K562 (cell line): Measurements from ENCODE around the gene CELF4. TPM values are rescaled to one million over a fixed set of nuclear protein-coding genes. Genes with fewer than 3 reads are reported as not detected.

Experiments used
- ATAC-seq: fragments of 200-7000 bp; cut with Tn5 transposase; 3 replicates; pipeline ENCODE4 v1.9.1; 2020; ENCODE audit warnings: moderate library complexity
- BruUV-seq: library from RNA; stranded (reverse); fragments of 400-500 nt; replicated peaks from 2 replicates; lab custom pipeline; 2021; lab: Mats Ljungman, UMichigan
- CTCF ChIA-PET: fragments of 300-600 bp; formaldehyde crosslinking; extraction: SDS; loops from one replicate; lab custom pipeline; 2021; ENCODE audit warnings: low intra/inter-chr PET ratio; lab: Yijun Ruan, JAX
- POLR2A ChIA-PET: fragments of 300-600, 350-650 bp; sonication (Branson Sonifier 250); formaldehyde crosslinking; extraction: SDS; loops from one replicate; lab custom pipeline; 2021; ENCODE audit warnings: antibody characterized with exemption, inconsistent platforms; lab: Yijun Ruan, JAX
- DNase-seq, 4 experiments: peaks; one replicate each; pipeline versions ENCODE4 v3.0.0 to v3.0.0-alpha.2; 2011 to 2018; ENCODE audit warnings: low spot score in 3 of 4, mixed read lengths in 3 of 4; ENCODE audit errors: extremely low read depth in 1 of 4
- FAIRE-seq: peaks from 2 replicates; lab custom pipeline; 2011; peaks lifted over from hg19 to GRCh38; lab: Jason Lieb, UNC
- H2AFZ ChIP-seq: 2 replicates; pipeline ENCODE4 v1.6.0; 2011; ENCODE audit warnings: low read depth, low read length, control low read depth, inconsistent platforms
- H3K27ac ChIP-seq: fragments of 200-600 bp; 3 replicates; pipeline ENCODE4 v1.8.0; 2011; ENCODE audit warnings: low read depth, mild to moderate bottlenecking, control low read depth, inconsistent platforms, low read length, moderate library complexity, mixed read lengths; ENCODE audit errors: extremely low read depth
- H3K27me3 ChIP-seq, 2 experiments: fragments of 300-600 bp in 1 of 2; 2 replicates in 1 of 2; 3 replicates in 1 of 2; pipeline versions ENCODE4 v1.6.0 to v1.8.0; 2011; ENCODE audit warnings: inconsistent platforms in 2 of 2, low read length in 2 of 2, mild to moderate bottlenecking in 1 of 2, mixed read lengths in 1 of 2, moderate library complexity in 1 of 2; ENCODE audit not compliant: control insufficient read depth in 2 of 2, insufficient read depth in 2 of 2
- H3K36me3 ChIP-seq: fragments of 300-600 bp; 3 replicates; pipeline ENCODE4 v1.8.0; 2011; ENCODE audit warnings: mild to moderate bottlenecking, low read length, inconsistent platforms; ENCODE audit not compliant: control insufficient read depth, insufficient read depth
- H3K4me1 ChIP-seq, 2 experiments: fragments of 200-600 bp in 1 of 2; replicated peaks in 1 of 2; 2 replicates in 1 of 2; 3 replicates in 1 of 2; pipeline versions ENCODE4 v1.5.1 to v1.8.0; 2011; ENCODE audit warnings: inconsistent platforms in 2 of 2, low read length in 2 of 2, mild to moderate bottlenecking in 1 of 2, mixed read lengths in 1 of 2, moderate library complexity in 1 of 2; ENCODE audit not compliant: control insufficient read depth in 2 of 2, insufficient read depth in 2 of 2
- H3K4me2 ChIP-seq: 2 replicates; pipeline ENCODE4 v1.6.1; 2011; ENCODE audit warnings: low read length, control low read depth, inconsistent platforms, mixed read lengths; ENCODE audit not compliant: insufficient read depth
- H3K4me3 ChIP-seq: fragments of 200-600 bp; sonication (generic), shearing (Covaris generic); 2 replicates; pipeline ENCODE4 v1.5.1; 2016; ENCODE audit warnings: control low read depth, inconsistent platforms
- H3K79me2 ChIP-seq: fragments of 200-600 bp; 3 replicates; pipeline ENCODE4 v1.8.0; 2011; ENCODE audit warnings: low read length, inconsistent platforms; ENCODE audit not compliant: control insufficient read depth, insufficient read depth
- H3K9ac ChIP-seq, 2 experiments: 2 replicates each; pipeline versions ENCODE4 v1.6.0 to v1.6.1; 2011; ENCODE audit warnings: low read depth in 2 of 2, low read length in 2 of 2, control low read depth in 1 of 2, inconsistent platforms in 1 of 2, mild to moderate bottlenecking in 1 of 2, mixed read lengths in 1 of 2; ENCODE audit not compliant: insufficient read depth in 1 of 2
- H3K9me1 ChIP-seq: one replicate; pipeline ENCODE4 v1.6.0; 2011; ENCODE audit warnings: inconsistent platforms, mild to moderate bottlenecking, low read length, moderate library complexity; ENCODE audit not compliant: control insufficient read depth, insufficient read depth
- H3K9me3 ChIP-seq: replicated peaks from 2 replicates; pipeline ENCODE4 v1.5.1; 2011; ENCODE audit warnings: low read depth, low read length, inconsistent platforms; ENCODE audit not compliant: control insufficient read depth, insufficient read depth
- H4K20me1 ChIP-seq: replicated peaks from 2 replicates; pipeline ENCODE4 v1.6.1; 2011; ENCODE audit warnings: low read length, inconsistent platforms, mixed read lengths; ENCODE audit not compliant: control insufficient read depth, insufficient read depth
- ARID4B ChIP-seq: sonication (generic); formaldehyde crosslinking; IDR thresholded peaks from 2 replicates; pipeline ENCODE4 v1.8.0; 2022; ENCODE audit warnings: mild to moderate bottlenecking, missing genetic modification reagents
- ATF1 ChIP-seq, 2 experiments: fragments of 450-650 bp in 1 of 2; IDR thresholded peaks; 2 replicates each; pipeline ENCODE4 v1.6.1; 2016; ENCODE audit warnings: missing compliant biosample characterization in 1 of 2, missing genetic modification characterization in 1 of 2
- BACH1 ChIP-seq: fragments of 200-800 bp; sonication (Bioruptor generic); IDR thresholded peaks from 2 replicates; pipeline ENCODE4 v1.6.1; 2016; ENCODE audit warnings: missing genetic modification characterization, missing compliant biosample characterization
- BRD9 ChIP-seq: fragments of 450-650 bp; IDR thresholded peaks from 2 replicates; pipeline ENCODE4 v1.6.1; 2018; ENCODE audit warnings: low read depth; ENCODE audit not compliant: partially characterized antibody
- ESRRA ChIP-seq: fragments of 450-650 bp; IDR thresholded peaks from 2 replicates; pipeline ENCODE4 v1.6.1; 2014; ENCODE audit warnings: low read depth, mild to moderate bottlenecking, moderate library complexity, borderline replicate concordance
- IRF9 ChIP-seq: fragments of 450-650 bp; IDR thresholded peaks from 2 replicates; pipeline ENCODE4 v1.6.1; 2016; ENCODE audit warnings: missing biosample characterization, missing genetic modification characterization
- KAT7 ChIP-seq: sonication (generic); formaldehyde crosslinking; IDR thresholded peaks from 2 replicates; pipeline ENCODE4 v1.8.0; 2022; ENCODE audit warnings: missing genetic modification reagents, mild to moderate bottlenecking, borderline replicate concordance
- MCM7 ChIP-seq, 2 experiments: fragments of 450-650 bp; IDR thresholded peaks; 2 replicates each; pipeline ENCODE4 v1.6.1; 2016 to 2018
- MTF1 ChIP-seq: fragments of 250-450 bp; sonication (Bioruptor Pico); IDR thresholded peaks from 2 replicates; pipeline ENCODE4 v1.9.0; 2021; ENCODE audit warnings: moderate library complexity, mild to moderate bottlenecking, inconsistent platforms, borderline replicate concordance
- RBBP5 ChIP-seq: fragments of 200-600 bp; sonication (generic); IDR thresholded peaks from 2 replicates; pipeline ENCODE4 v1.6.1; 2012; ENCODE audit warnings: borderline replicate concordance, mild to moderate bottlenecking, low read length, control low read depth, inconsistent platforms; ENCODE audit not compliant: insufficient read depth, poor library complexity, severe bottlenecking
- SMARCA4 ChIP-seq: fragments of 450-650 bp; IDR thresholded peaks from 2 replicates; pipeline ENCODE4 v1.6.1; 2016
- SRSF7 ChIP-seq: fragments of 200-400 bp; formaldehyde crosslinking; optimal IDR thresholded peaks from 2 replicates; pipeline ENCODE3; 2017; ENCODE audit warnings: mild to moderate bottlenecking, low read depth, low read length
- ZNF121 ChIP-seq: sonication (generic); formaldehyde crosslinking; conservative IDR thresholded peaks from 2 replicates; pipeline ENCODE4 v1.8.0; 2022; ENCODE audit warnings: missing genetic modification reagents
- WGBS: fragments of 100-300 bp; shearing (Covaris generic); methylation state at CpG from one replicate; pipeline ENCODE4 v1.1.6; 2016; ENCODE audit warnings: low coverage, mixed read lengths; ENCODE audit not compliant: insufficient coverage; ENCODE audit errors: missing lambda C conversion rate; 5-methylcytosine and 5-hydroxymethylcytosine counted together
- in situ Hi-C: fragments of 300-500 bp; cut with MboI; formaldehyde crosslinking; loops from 4 replicates; pipeline ENCODE4 v1.15.0; 2018; ENCODE audit warnings: inconsistent platforms, mixed read lengths
- intact Hi-C: fragments of 100-400 bp; cut with micrococcal nuclease; formaldehyde crosslinking; loops from 2 replicates; pipeline ENCODE4 v1.14.2; 2022
- polyA plus RNA-seq, 8 experiments: library from polyadenylated mRNA; depleted of rRNA in 4 of 8; stranded (reverse) in 5 of 8; unstranded in 3 of 8; fragments of >200 nt; fragmentation: Nextera tagmentation in 2 of 8; fragmentation: Illumina TruSeq in 1 of 8; extraction: Ambion mirVana in 2 of 8; extraction: Trizol in 1 of 8; gene quantifications; 2 replicates each; pipeline versions ENCODE4 v1.2.1 to v1.2.3, GENCODE V29; 2011 to 2014; ENCODE audit warnings: inconsistent platforms in 1 of 8, missing spikeins in 1 of 8
- total RNA-seq, 7 experiments: library from RNA; depleted of rRNA in 6 of 7; stranded (reverse); fragments of >200 nt in 6 of 7; fragmentation: Illumina TruSeq in 2 of 7; extraction: Trizol in 2 of 7; gene quantifications; 2 replicates each; pipeline versions ENCODE4 v1.2.1 to v1.2.3, GENCODE V29; 2011 to 2021; ENCODE audit warnings: low replicate concordance in 1 of 7

The CELF4 gene
- total and polyA plus RNA-seq, 9 of the 15 experiments (the other 6 are each of a cell fraction or from before 2014, with no cell fraction given), result 0.04 to 0.24 (median 0.07) TPM; not detected in 3

GRCh38 chr18:37243741-37244140 is 321.9 kb downstream of the CELF4 start:
- FAIRE-seq (no peak), DNase-seq (no peak), ATAC-seq (no peak; the same call in 1 of the 3 replicates)
- Histone ChIP-seq H3K9me1 (no peaks in the 10 kb centered on the region), H3K9ac (no peak overlapping the region), H3K36me3 (no peaks in the 10 kb centered on the region), H3K4me3 (no peak overlapping the region), H3K79me2 (no peaks in the 10 kb centered on the region), H4K20me1 (no peaks in the 10 kb centered on the region), H3K27me3 (peaks cover 8 to 24% of the 10 kb centered on the region in 2 experiments; a peak in 2 of 5 replicates), H3K27ac (no peak overlapping the region), H3K4me2 (no peak overlapping the region), H2AFZ (no peak overlapping the region), H3K4me1 (peaks cover 0 to 4% of the 10 kb centered on the region in 2 experiments; a peak in 1 of 5 replicates), H3K9me3 (no peaks in the 10 kb centered on the region)
- intact Hi-C loops, result no loop called here
- POLR2A ChIA-PET, result interaction anchor here (0.6 kb wide), 1 partner anchor 15 kb away, joined by 3 read pairs; no protein-coding TSS in a partner anchor
- BruUV-seq, result no TSS peak
- TF ChIP-seq MTF1 (CRISPR knock-in tag) (no peak), ESRRA (no peak), RBBP5 (no peak), SMARCA4 (no peak), MCM7 (IDR thresholded peaks at IDR 0.05) (no peak), BRD9 (no peak), ZNF121 (no peak), SRSF7 (no peak), IRF9 (tag) (no peak), KAT7 (no peak), BACH1 (tag) (no peak), ARID4B (CRISPR knock-in tag) (no peak), ATF1 (CRISPR knock-in tag; IDR thresholded peaks at IDR 0.05) (no peak), ATF1 (tag; IDR thresholded peaks at IDR 0.05) (no peak)
- in situ Hi-C loops, result no loop called here
- CTCF ChIA-PET, result no interaction called here
- 2% methylated on average over 32 of the region's 36 CpGs for WGBS
